Stimulated activated CD8-positive, alpha-beta memory T cell treated with anti-CD3 and anti-CD28 coated beads, Interleukin-15, amount 100 ng/mL, for 24 hours (primary cell): ENCODE measurements around the gene ERVW-1.
"Not testable (repeated sequence)": the region's sequence is repeated elsewhere in the genome, so short reads cannot be mapped to it uniquely, and the experiment has no call there.

Experiments
- DNase-seq: peaks from one replicate; pipeline ENCODE4 v3.0.0-alpha.2; 2020; ENCODE audit warnings: low read depth

ERVW-1 gene

GRCh38 chr7:92477681-92478080 lies at the start of gene ERVW-1:
ERVW-1 (minus strand) TSS chr7:92477946; CDS start chr7:92470381, 7,565 bp downstream.
- not testable (repeated sequence) for DNase-seq

- no peak for DNase-seq
Observed at GRCh38 chr7:92523110-92523509, 45.4 kb upstream of the ERVW-1 start.

GRCh38 chr7:92520024-92520423 lies 42.3 kb upstream of the ERVW-1 start:
- no peak for DNase-seq

GRCh38 chr7:92517631-92518030 lies 39.9 kb upstream of the ERVW-1 start:
- DNase-seq, result no peak

- DNase-seq, result no peak
Observed at GRCh38 chr7:92513167-92513902, 35.6 kb upstream of the ERVW-1 start.

- no peak for DNase-seq
Observed at GRCh38 chr7:92508946-92509345, 31.2 kb upstream of the ERVW-1 start.

GRCh38 chr7:92506363-92506762 lies 28.6 kb upstream of the ERVW-1 start:
- DNase-seq, result no peak

- no peak for DNase-seq
Observed at GRCh38 chr7:92504563-92504962, 26.8 kb upstream of the ERVW-1 start.

- DNase-seq, result no peak
Observed at GRCh38 chr7:92503767-92504166, 26.0 kb upstream of the ERVW-1 start.

- DNase-seq, result no peak
Observed at GRCh38 chr7:92498557-92498956, 20.8 kb upstream of the ERVW-1 start.

GRCh38 chr7:92496876-92497275 lies 19.1 kb upstream of the ERVW-1 start:
- DNase-seq, result no peak

GRCh38 chr7:92489634-92490033 lies 11.9 kb upstream of the ERVW-1 start:
- no peak for DNase-seq

- no peak for DNase-seq
Observed at GRCh38 chr7:92487804-92488203, 10.1 kb upstream of the ERVW-1 start.

- DNase-seq, result no peak
Observed at GRCh38 chr7:92485974-92486373, 8.2 kb upstream of the ERVW-1 start.

GRCh38 chr7:92485267-92485892 lies 7.6 kb upstream of the ERVW-1 start:
- no peak for DNase-seq

- not testable (repeated sequence) for DNase-seq
Observed at GRCh38 chr7:92484226-92484625, 6.5 kb upstream of the ERVW-1 start.

- not testable (repeated sequence) for DNase-seq
Observed at GRCh38 chr7:92483624-92484023, 5.9 kb upstream of the ERVW-1 start.

GRCh38 chr7:92479146-92479545 lies 1.4 kb upstream of the ERVW-1 start:
- not testable (repeated sequence) for DNase-seq

- DNase-seq, result no peak
Observed at GRCh38 chr7:92478711-92479110, 965 bp upstream of the ERVW-1 start.

- DNase-seq, result no peak
Observed at GRCh38 chr7:92478095-92478494, 349 bp upstream of the ERVW-1 start.

- not testable (repeated sequence) for DNase-seq
Observed at GRCh38 chr7:92475851-92476590, 1.7 kb downstream of the ERVW-1 start.

GRCh38 chr7:92475261-92475770 lies 2.4 kb downstream of the ERVW-1 start:
- not testable (repeated sequence) for DNase-seq

- not testable (repeated sequence) for DNase-seq
Observed at GRCh38 chr7:92473989-92474388, 3.8 kb downstream of the ERVW-1 start.
